Epidermal melanocyte (primary cell): ENCODE results near the gene FRMD4A.
"Not testable (repeated sequence)": the region's sequence is repeated elsewhere in the genome, so short reads cannot be mapped to it uniquely, and the experiment has no call there.

Source experiments
- DNase-seq: peaks from one replicate; pipeline ENCODE4 v3.0.0; 2011; ENCODE audit warnings: low spot score; ENCODE audit not compliant: insufficient read length

Gene FRMD4A

GRCh38 chr10:14151571-14151970, 179.2 kb downstream of the FRMD4A start:
- DNase-seq, result no peak

- no peak for DNase-seq
Observed at GRCh38 chr10:14150526-14150925, 180.2 kb downstream of the FRMD4A start.

- no peak for DNase-seq
Observed at GRCh38 chr10:14146501-14146900, 184.2 kb downstream of the FRMD4A start.

GRCh38 chr10:14146025-14146424, 184.7 kb downstream of the FRMD4A start:
- no peak for DNase-seq

- DNase-seq, result no peak
Observed at GRCh38 chr10:14144451-14144850, 186.3 kb downstream of the FRMD4A start.

GRCh38 chr10:14142606-14143250, 188.0 kb downstream of the FRMD4A start:
- DNase-seq, result no peak

GRCh38 chr10:14141283-14141682, 189.4 kb downstream of the FRMD4A start:
- no peak for DNase-seq

- DNase-seq, result no peak
Observed at GRCh38 chr10:14137391-14137790, 193.3 kb downstream of the FRMD4A start.

GRCh38 chr10:14135196-14135595, 195.5 kb downstream of the FRMD4A start:
- DNase-seq, result not testable (repeated sequence)

- no peak for DNase-seq
Observed at GRCh38 chr10:14134275-14134674, 196.4 kb downstream of the FRMD4A start.

GRCh38 chr10:14131261-14131960, 199.3 kb downstream of the FRMD4A start:
- no peak for DNase-seq

GRCh38 chr10:14129770-14130169, 201.0 kb downstream of the FRMD4A start:
- DNase-seq, result no peak

- no peak for DNase-seq
Observed at GRCh38 chr10:14128519-14128918, 202.2 kb downstream of the FRMD4A start.

- DNase-seq, result no peak
Observed at GRCh38 chr10:14126697-14127440, 203.9 kb downstream of the FRMD4A start.

GRCh38 chr10:14125564-14125963, 205.2 kb downstream of the FRMD4A start:
- no peak for DNase-seq

- DNase-seq, result no peak
Observed at GRCh38 chr10:14124941-14125340, 205.8 kb downstream of the FRMD4A start.

GRCh38 chr10:14123139-14123538, 207.6 kb downstream of the FRMD4A start:
- no peak for DNase-seq

GRCh38 chr10:14120812-14121211, 209.9 kb downstream of the FRMD4A start:
- DNase-seq, result no peak

GRCh38 chr10:14118953-14119352, 211.8 kb downstream of the FRMD4A start:
- no peak for DNase-seq

GRCh38 chr10:14116837-14117236, 213.9 kb downstream of the FRMD4A start:
- no peak for DNase-seq

GRCh38 chr10:14116021-14116420, 214.7 kb downstream of the FRMD4A start:
- no peak for DNase-seq

GRCh38 chr10:14114791-14115190, 215.9 kb downstream of the FRMD4A start:
- no peak for DNase-seq
